ENCODE measurements around the gene ANTXR1. TPM values are rescaled to one million over a fixed set of nuclear protein-coding genes. Genes with fewer than 3 reads are reported as not detected.

ANTXR1 gene
- total and polyA plus RNA-seq, 10 donors = 2.8 to 66.7 (median 36.9) TPM

- Histone ChIP-seq H3K27me3 (replicated peaks in 1 of 7) (peaks cover 0 to 7% (median 0%) of the 10 kb centered on the region in 7 donors), H3K27ac (no peak overlapping the region), H3K36me3 (no peaks in the 10 kb centered on the region), H3K4me1 (peaks cover 0 to 13% (median 3%) of the 10 kb centered on the region in 6 donors), H3K9me3 (no peaks in the 10 kb centered on the region), H3K4me3 (no peak overlapping the region)
- intact Hi-C loops (cut with DNase I; ENCODE audit: low total_unique reads) = no loop called here
- 93 to 100% (median 94%) methylated on average over 1 of the region's 1 CpG for WGBS, 5 donors
- TF ChIP-seq POLR2AphosphoS5 (IDR thresholded peaks at IDR 0.05) = no peak
- TF ChIP-seq POLR2A (IDR thresholded peaks at IDR 0.05) = no peak
- TF ChIP-seq CTCF (IDR thresholded peaks at IDR 0.05 in 8 of 11, conservative IDR thresholded peaks at IDR 0.05 in 3 of 11) = no peak
- DNase-seq = no peak
Observed at GRCh38 chr2:69275490-69275889, 262.5 kb downstream of the ANTXR1 start.

- TF ChIP-seq CTCF (IDR thresholded peaks at IDR 0.05 in 8 of 11, conservative IDR thresholded peaks at IDR 0.05 in 3 of 11) = no peak
- TF ChIP-seq POLR2AphosphoS5 (IDR thresholded peaks at IDR 0.05) = no peak
- no peaks in the 10 kb centered on the region for H3K4me1 ChIP-seq
- H3K27ac ChIP-seq = no peak overlapping the region
- DNase-seq = no peak
- 44 to 63% (median 47%) methylated on average over 5 of the region's 5 CpGs for WGBS, 5 donors
- no peak overlapping the region for H3K4me3 ChIP-seq
- no peaks in the 10 kb centered on the region for H3K9me3 ChIP-seq
- H3K27me3 ChIP-seq (replicated peaks in 1 of 7) = peaks cover 0 to 7% (median 0%) of the 10 kb centered on the region in 7 donors
- intact Hi-C loops (cut with DNase I; ENCODE audit: low total_unique reads) = no loop called here
- H3K36me3 ChIP-seq = no peaks in the 10 kb centered on the region
Observed at GRCh38 chr2:69278366-69278765, 265.4 kb downstream of the ANTXR1 start.

- Histone ChIP-seq H3K9me3 (no peaks in the 10 kb centered on the region), H3K27ac (no peak overlapping the region), H3K4me1 (no peaks in the 10 kb centered on the region), H3K27me3 (replicated peaks in 1 of 7) (peaks cover 0 to 7% (median 0%) of the 10 kb centered on the region in 7 donors), H3K4me3 (no peak overlapping the region), H3K36me3 (no peaks in the 10 kb centered on the region)
- TF ChIP-seq CTCF (IDR thresholded peaks at IDR 0.05 in 8 of 11, conservative IDR thresholded peaks at IDR 0.05 in 3 of 11) (no peak), POLR2A (IDR thresholded peaks at IDR 0.05) (no peak), POLR2AphosphoS5 (IDR thresholded peaks at IDR 0.05) (no peak)
- intact Hi-C loops (cut with DNase I; ENCODE audit: low total_unique reads) = no loop called here
- DNase-seq = no peak
- 83 to 96% (median 95%) methylated on average over 2 of the region's 2 CpGs for WGBS, 5 donors
Observed at GRCh38 chr2:69279211-69279610, 266.2 kb downstream of the ANTXR1 start.

- Histone ChIP-seq H3K27ac (no peak overlapping the region), H3K9me3 (no peaks in the 10 kb centered on the region), H3K4me3 (no peak overlapping the region), H3K27me3 (replicated peaks in 1 of 7) (peaks cover 0 to 7% (median 0%) of the 10 kb centered on the region in 7 donors), H3K36me3 (no peaks in the 10 kb centered on the region), H3K4me1 (no peaks in the 10 kb centered on the region)
- DNase-seq = no peak
- 77 to 87% (median 85%) methylated on average over 9 of the region's 9 CpGs for WGBS, 5 donors
- intact Hi-C loops (cut with DNase I; ENCODE audit: low total_unique reads) = no loop called here
- no peak for TF ChIP-seq CTCF (IDR thresholded peaks at IDR 0.05 in 8 of 11, conservative IDR thresholded peaks at IDR 0.05 in 3 of 11)
Observed at GRCh38 chr2:69279931-69280681, 267.1 kb downstream of the ANTXR1 start.

All from spleen (tissue), 11 donors.